Hematopoietic multipotent progenitor cell treated with erythropoietin and hydrocortisone succinate and interleukin-3 and kit ligand, for 15 days (in vitro differentiated cells): ENCODE results near the gene KIFC1.
"Not testable (repeated sequence)": the region's sequence is repeated elsewhere in the genome, so short reads cannot be mapped to it uniquely, and the experiment has no call there.

Experiments
- DNase-seq: peaks from one replicate; pipeline ENCODE4 v3.0.0-alpha.2; 2015; ENCODE audit warnings: low spot score

Gene KIFC1

GRCh38 chr6:33373960-33374910, 17.4 kb upstream of the KIFC1 start:
- no peak for DNase-seq

DNA sequence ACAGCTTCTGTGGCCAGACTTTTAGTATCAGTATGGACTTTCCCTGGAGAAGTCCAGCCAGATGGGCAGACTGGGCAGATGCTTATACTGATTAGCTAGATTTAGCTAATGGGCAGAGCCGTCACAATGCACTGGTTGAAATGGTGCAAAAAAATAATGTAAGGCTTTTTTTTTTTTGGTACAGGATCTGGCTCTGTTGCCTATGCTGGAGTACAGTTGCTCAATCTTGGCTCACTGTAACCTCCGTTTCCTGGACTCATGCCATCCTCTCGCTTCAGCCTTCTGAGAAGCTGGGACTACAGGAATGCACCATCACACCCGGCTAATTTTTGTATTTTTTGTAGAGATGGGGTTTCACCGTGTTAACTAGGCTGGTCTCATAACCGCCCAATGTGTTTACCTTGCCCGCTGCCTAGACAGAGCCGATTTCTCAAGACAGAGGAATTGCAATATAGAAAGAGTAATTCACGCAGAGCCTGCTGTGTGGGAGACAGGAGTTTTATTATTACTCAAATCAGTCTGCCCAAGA, 16.4 kb upstream of the KIFC1 start:
- no peak for DNase-seq

DNA sequence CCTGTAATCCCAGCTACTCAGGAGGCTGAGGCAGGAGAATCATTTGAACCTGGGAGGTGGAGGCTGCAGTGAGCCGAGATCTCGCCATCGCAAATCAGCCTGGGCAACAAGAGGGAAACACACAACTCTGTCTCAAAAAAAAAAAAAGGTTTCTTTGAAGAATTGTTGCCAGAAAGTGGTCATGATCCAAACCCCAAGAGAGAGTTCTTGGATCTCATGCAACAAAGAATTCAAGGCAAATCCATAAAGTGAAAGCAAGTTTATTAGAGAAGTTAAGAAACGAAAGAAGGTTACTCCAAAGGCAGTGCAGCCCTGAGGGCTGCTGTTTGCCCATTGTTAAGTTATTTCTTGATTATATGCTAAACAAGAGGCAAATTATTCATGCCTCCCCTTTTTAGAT, 14.5 kb upstream of the KIFC1 start:
- no peak for DNase-seq

DNA sequence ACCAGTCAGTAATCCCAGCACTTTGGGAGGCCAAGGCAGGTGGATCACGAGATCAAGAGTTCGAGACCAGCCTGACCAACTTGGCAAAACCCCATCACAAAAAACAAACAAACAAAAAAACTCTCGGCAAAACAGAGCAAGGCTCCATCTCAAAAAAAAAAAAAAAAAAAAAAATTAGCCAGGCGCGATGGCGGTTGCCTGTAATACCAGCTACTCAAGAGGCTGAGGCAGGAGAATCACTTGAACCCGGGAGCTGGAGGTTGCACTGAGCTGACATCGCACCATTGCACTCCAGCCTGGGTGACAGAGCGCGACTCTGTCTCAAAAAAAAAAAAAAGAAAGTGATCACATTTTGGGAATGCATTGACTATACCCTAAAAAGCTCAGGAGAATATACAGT, 12.4 kb upstream of the KIFC1 start:
- DNase-seq, result not testable (repeated sequence)

DNA sequence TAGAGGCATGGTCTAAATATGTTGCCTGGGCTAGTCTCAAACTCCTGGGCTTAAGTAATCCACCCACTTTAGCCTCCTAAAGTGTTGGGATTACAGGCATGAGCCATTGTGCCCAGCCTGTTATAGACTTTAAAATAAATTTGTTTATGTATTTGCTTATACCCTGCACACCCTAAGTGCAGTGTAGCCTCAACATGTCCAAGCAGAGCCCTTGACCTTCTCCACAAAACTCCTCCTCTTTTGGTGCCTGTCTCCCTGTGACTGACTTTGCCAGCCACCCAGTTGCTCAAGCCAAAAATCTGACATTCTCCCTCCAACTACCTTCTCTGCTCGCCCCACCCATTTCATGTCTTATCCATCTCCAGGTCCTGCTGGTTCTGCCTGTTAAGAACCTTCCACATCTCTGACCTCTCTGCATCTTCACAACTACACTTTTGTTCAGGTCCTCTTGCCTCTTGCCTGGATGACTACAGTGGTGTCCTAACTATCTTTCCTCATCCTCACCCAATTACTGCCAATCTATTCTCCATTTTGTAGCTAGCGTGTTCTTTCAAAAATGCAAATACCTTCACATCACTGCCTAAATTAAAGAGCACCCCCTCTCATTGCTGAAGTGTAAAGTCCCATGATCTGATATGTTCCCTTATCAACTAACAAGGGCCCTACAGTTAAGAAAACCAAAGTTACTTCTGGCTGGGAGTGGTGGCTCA, 11.2 kb upstream of the KIFC1 start:
- DNase-seq, result peak; percentile 27

DNA sequence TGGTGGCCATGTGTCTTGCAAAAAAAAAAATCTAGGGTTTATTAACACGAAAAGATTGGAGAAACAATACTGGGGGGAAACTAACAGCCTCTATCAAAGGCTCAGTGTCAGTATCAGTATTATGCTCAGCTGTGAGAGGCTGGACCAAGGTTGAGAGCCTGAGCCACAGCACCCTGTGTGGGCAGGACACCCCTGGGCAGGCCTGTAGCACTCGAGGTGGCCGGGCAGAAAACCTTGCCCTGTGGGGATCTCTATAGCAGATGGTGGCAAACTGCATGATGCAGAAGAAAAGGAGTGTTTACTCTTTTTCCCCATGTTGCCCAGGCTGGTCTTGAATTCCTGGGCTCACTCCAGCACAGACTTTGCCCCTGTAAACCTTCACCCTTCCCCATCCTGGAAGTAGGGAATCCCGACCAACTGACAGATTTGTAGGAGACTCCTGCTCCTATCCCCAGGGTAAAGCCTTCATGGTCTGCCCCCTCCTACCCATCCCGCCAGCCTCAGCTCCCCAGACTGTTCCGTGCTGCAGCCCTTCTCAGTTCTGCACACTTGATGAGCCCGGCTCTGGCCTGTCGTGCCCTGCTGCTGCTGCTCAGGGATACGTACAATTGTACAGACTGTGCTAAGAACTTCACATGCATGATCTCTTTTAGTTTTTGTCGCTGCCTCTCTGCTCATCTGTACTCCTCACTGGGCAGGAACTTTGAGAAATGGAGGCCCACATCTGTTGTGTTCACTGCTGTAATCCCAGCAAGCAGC, 8.0 kb upstream of the KIFC1 start:
- no peak for DNase-seq

DNA sequence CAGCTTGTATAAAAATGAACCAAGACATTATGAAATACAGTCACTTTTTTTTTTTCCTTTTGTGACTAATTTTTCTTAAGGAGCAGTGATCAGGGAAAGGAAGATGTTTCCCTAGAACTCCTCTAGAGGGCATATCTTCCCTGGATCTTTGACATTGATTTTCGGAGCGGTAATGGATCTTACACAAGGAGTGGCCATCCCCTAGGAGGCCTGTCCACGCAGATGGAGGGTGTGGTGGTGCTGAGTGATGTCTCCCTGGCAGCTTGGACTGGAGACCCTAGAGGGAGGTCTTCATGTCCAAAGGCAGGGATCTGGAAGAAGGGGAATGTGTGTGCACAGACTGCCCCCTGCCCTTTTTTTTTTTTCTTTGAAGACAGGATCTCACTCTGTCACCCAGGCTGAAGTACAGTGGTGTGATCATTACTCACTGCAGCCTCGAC, 7.0 kb upstream of the KIFC1 start:
- no peak for DNase-seq

- DNase-seq, result no peak
Observed at GRCh38 chr6:33390173-33390572, 1.4 kb upstream of the KIFC1 start.

GRCh38 chr6:33390767-33391277, 801 bp upstream of the KIFC1 start:
- no peak for DNase-seq

GRCh38 chr6:33391922-33392594, 435 bp downstream of the KIFC1 start:
- DNase-seq, result peak; percentile 29

DNA sequence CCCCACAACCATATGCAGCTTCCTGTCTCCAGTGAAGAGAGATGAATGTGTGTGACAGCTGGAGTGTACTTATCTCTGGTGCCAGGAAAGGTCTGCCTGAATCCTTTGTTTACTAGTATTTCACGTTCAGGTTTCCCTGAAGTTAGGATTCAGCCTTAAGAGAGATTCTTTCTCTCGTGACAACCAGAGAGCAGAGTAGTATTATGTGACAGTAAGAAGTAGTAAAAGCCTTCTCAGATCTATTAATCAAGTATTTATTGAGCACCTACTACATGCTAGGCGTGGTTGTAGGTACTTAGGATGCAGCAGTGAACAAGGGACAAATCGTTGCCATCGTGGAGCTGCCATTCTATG, 949 bp downstream of the KIFC1 start:
- DNase-seq, result no peak

DNA sequence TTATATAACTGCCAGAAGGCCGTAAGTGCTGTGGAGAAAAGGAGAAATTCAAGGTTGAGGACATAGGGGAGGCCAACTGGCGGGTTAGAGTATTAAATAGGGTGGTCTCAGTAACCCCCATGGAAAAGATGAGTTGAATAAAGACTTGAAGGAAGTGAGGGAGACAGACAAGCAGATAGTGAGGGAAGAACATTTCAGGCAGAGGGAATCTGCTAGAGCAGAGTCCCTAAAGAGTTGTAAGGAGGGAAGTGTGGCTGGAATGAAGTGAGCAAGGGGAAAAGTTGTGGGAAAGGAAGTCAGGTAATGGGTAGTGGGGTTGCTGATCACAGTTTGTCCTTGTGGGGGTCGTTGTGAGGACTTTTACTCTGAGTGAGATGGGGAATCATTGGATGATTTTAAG, 1.4 kb downstream of the KIFC1 start:
- DNase-seq, result no peak

- DNase-seq, result no peak
Observed at GRCh38 chr6:33397541-33397940, 5.9 kb downstream of the KIFC1 start.

DNA sequence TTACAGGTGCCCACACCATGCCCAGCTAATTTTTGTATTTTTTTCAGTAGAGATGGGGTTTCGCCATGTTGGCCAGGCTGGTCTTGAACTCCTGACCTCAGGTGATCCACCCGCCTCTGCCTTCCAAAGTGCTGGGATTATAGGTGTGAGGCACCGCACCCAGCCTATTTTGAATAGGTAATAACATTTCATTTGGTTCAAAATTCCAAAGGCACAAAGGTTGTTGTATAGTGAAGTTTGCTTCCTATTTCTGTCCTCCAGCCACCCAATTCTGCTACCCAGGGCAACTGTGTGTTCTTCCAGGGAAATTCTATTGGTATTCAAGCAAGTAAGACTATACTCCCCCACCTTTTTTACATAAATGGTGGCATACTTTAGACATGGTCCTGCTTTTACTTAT, 7.0 kb downstream of the KIFC1 start:
- not testable (repeated sequence) for DNase-seq

- DNase-seq, result not testable (repeated sequence)
Observed at GRCh38 chr6:33399881-33400280, 8.3 kb downstream of the KIFC1 start.

GRCh38 chr6:33404884-33405283, 13.3 kb downstream of the KIFC1 start:
- no peak for DNase-seq

GRCh38 chr6:33405386-33405940, 13.8 kb downstream of the KIFC1 start:
- DNase-seq, result no peak

GRCh38 chr6:33406126-33406525, 14.5 kb downstream of the KIFC1 start:
- no peak for DNase-seq

DNA sequence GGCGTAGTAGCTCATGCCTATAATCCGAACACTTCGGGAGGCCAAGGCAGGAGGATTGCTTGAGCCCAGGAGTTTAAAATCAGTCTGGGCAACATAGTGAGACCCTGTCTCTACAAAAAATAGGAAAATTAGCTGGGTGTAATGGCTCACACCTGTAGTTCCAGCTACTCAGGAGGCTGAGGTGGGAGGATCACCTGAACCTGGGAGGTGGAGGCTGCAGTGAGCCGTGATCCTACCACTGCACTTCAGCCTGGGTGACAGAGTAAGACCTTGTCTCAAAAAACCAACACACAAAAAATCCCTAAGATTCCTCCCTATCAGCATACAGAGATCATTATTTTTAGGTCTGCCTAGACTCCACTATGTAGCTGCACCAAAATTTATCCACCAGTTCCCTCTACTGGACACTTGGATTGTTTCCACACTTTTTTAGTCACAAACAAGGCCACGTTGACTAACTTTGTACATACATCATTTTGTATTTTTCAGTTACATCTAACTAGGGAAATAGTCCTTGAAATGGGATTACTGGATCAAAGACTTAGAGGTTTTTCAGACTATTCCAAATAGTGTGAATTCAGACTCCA, 15.6 kb downstream of the KIFC1 start:
- no peak for DNase-seq

DNA sequence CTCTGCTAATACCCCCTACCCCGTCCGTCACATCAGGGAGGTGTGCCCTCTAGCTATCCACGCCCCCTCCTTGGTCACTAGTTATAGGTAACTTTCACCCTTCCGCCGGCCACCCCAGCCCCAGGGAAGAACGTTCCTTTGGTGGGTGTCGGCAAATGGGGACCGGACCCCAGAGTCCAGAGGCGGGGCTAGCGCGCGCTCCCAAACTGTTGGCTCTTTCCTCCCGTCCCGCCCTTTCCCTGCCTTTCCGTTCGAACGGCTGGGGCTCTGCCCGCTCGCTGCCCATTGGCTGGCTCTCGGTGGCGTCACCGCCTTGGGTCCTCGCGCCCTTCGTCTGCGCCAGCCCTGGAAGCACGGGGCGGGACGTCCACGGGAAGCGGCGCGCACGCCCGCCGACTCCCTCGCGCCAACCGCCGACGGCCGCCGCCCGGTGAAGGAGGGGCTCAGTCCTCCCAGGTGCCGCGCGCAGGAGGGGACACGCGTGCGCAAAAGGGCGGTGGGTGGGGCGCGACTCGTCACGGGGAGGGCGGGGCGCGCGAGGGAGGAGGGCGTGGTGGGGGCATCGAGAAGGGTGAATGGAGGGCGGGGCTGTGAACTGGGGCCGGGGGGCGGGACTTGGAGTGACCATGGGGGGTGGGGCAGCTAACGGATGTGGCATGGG, 18.6 kb downstream of the KIFC1 start:
- DNase-seq, result peak; percentile 96
